ELR (cell line): ENCODE results near the gene SMC2.

ENCODE experiments used
- DNase-seq: peaks from one replicate; pipeline ENCODE4 v3.0.0-alpha.2; 2015; ENCODE audit warnings: low read depth

The SMC2 gene

DNA sequence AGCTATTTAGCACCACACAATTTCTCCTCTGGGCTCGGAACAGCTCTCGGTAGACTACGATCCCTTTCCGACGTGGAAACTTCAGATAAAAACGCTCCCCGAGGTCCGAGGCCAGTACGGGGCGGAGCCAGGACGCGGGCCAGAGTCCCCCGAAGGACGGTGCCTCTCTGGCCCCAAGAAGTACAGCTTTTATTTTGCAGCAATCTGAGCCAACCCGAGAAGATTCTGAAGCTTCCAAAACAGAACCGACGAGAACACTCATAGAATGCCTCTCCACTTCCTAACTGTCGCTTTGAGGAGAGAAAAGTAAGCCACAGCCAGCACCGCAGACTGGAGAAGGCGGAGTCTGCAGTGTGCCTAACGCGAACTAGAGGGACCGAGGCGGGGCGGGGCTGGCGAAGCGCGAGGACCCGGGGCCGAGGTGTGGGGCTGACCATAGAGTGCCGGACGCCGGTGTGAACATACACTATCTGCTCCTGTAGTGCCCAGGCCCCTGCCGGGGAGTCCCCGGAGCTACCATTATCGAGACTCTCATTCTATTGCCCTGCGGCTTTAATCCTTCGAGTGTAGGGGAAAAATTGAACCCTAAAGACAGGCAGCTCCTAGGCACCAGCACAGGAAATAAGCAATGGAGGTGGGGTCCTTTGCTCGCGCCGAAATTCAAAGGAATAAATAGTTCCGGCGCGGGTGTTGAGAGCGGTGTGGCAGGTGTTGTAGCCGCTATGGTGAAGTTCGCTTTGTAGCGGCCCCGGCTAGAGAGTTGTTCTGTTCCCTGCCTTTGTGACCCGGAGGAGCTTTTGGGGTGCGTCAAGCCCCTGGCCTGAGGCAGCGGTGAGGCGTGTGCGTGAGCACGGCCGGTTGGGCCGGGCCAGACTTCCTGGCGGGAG lies at the start of gene SMC2:
Gene SMC2, plus strand, starts transcription at position 663 of the 887 bp plus-strand sequence. CDS start 1,076 bp downstream, outside the sequence.
- DNase-seq: peak; percentile 94

DNA sequence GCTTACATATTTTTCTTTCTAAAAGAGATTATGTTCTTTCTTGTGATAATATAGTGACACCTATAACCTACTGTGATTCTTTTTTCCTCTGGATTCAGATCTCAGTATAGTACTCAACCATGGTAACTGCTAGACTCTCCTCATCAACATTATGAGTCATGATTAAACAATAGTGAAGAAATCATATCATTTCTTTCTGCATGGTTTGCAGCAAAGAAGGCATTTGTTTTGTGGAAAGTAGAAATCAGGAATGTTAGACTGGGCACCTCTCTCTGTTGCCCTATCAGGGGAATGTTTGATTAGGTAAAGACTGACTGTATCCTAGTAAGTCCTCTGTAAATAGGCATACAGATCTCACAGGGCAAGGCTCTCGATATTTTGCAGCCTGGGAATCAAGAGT lies 25.6 kb upstream of the SMC2 start:
- peak; percentile 33 for DNase-seq

DNA sequence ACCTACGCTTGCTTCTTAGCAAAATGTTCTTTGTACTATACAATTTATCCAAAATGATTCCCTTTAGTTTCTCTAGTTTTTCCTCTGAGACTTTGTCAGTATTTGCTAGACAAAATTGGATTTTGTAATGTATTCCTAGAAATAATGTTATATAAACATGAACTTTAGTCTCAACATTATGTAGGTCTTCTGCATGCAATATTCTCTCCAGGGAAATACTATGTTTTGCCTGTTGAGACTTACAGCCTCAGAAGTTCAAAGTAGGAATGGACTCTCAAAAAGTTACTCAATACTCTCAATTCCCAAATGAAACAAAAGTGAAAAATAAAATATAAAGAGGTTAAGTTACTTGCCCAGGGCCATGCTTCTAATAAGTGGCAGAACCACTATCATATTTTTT lies 24.8 kb upstream of the SMC2 start:
- DNase-seq: no peak

DNA sequence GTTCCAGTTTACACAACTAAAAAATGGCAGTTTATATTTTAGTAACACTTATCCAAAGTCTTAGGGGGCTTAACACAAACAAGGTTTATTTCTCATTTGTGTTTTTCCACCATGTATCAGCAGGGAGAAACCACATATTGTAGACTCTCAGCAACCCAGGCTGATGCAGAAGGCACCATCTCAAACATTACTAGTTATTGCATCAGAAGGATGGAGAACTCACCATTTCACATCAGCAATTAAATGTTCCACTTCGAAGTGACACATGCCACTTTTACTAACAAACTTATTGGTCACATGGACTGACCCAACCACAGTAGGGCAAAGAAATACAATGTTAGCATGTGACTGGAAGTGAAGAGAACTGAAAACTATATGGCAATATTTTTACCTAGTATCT lies 22.5 kb upstream of the SMC2 start:
- DNase-seq: no peak

DNA sequence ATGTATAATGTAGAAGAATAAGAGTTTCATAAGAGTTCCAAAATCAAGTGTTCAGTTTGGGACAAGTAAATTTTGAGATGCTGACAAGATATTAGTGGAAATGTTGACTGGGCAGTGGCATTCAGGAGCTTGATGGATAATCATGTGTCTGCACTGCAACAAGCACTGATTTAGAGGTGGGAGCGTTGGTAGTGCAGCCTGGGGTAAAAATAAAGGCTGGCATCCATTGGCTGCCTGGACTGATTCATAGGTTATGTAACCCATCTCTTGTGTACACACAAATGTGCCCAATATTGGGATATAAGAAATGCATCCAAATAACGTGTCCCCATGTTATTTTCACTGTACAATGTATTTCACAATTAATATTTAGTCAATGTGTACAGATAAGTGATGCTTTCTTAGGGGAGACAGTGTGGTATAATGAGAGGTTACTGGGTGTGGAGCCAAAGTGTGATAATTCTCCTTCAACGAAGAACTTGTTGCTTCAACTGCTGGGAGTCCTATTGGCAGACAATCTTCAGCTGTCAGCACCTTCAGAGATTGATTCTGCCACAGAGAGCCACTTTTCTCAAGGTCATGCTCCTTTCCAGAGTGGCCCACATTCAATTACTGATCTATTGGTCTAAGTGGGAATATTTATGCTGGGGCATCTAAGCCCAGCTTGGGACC lies 20.9 kb upstream of the SMC2 start:
- no peak for DNase-seq

DNA sequence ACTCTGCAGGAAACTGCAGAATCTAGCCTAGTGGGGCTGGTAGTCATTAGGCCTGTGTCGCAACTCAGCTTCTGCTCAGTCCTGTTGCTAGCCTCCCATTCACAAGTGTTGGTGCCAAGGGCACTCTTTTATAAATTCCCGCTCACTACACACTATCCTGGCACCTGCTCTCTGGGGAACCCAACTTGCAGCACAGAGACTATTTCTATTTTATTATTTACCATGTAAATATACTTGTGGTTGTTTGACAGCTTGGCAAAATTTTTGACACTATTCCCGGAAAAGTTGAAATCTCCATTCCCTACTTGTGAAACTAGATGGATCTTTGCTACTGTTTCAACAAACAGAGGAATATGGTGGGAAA lies 20.4 kb upstream of the SMC2 start:
- no peak for DNase-seq

DNA sequence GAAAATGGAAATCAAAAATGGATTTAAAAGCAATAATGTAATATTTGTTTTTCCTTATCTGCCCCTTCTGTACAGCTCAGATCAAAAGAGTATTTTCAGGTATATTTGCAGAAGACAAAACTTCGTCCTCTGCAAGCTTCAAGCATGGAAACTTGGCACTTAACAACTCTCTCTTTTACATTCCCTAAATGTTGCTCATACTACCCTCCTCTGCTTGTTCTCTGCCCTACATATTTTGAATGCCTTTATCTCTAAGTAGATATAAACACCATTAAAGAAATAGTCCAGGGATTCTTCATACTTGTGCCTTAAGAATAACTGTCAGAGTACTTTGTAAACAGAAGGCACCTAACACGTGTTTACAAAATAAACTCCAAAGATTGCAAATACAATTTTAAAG lies 19.2 kb upstream of the SMC2 start:
- DNase-seq: peak; percentile 79

DNA sequence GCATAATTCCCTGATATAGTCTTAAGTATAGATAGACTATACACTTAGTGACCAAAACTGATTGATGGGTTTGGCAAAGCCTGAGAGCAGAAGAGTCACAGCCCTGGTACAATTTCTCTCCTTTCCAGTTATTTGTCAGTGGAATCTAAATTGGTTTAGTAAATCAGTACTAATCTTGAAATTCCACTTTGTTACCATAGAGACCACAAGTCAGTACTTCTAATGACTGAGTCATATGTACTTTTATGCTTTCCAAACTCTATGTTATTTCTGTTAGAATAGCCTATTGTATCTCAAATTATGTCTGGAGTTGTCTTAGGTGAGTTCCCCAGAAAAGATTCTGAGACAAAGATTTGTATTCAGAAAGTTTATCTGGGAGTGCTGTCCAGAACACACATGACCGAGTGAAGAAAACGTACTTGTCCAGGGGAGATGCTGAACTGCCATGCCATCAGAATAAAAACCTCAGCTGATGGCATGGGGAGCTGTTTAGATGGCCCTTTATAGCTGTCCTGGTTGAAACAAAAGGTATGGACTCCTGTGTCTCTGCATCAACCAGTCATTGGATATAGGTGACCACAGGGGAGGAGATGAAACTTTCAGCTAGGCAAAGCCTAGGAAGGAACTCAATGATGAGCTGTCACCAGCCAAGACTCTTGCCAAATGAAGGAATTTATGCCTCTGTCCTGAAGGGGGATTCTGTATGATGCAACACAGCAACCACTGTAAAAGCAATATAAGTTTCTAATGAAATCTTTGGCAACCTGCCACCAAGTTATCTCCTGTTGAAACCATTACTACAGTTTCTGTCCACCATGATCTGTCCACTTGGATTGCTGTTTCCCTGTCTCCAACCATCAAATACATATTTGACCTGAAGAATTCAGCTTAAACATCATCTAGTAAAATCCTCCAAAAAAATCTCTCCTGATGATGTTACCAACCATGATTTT lies 18.0 kb upstream of the SMC2 start:
- DNase-seq: peak; percentile 59

DNA sequence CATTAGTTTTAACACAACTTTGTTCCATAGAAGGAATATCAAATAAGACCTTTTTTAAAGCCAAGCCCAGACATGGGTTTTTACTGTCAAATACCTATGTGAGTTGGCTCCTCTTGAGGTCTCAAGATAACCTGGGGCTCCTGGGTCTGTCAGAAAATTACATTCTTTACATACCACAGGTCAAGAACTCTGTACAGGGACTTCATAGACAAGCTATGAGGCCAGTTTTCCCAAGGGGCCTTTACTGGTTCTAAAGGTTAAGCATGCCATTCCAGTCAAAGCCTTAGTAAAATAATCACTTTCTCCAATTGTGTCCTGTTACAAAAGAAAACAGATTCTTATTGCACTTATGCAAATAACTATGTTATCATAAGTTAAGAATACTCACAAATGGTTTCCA lies 15.5 kb upstream of the SMC2 start:
- DNase-seq: no peak

DNA sequence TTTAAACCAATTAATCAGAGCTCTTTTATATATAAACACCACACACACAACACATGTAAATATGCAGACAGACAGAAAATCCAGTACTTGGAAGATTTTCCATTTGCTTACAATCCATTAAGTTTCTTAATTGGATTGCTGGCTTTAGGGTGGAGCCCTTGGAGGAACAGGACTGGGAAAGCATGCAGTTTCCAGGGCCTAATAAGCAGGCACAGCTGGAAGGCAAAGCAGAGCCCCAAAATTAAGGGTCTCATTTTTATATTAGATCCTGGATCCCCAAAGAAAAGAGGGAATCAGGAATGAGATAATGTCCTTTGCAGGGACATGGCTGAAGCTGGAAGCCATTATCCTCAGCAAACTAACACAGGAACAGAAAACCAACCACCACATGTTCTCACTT lies 13.1 kb upstream of the SMC2 start:
- no peak for DNase-seq

DNA sequence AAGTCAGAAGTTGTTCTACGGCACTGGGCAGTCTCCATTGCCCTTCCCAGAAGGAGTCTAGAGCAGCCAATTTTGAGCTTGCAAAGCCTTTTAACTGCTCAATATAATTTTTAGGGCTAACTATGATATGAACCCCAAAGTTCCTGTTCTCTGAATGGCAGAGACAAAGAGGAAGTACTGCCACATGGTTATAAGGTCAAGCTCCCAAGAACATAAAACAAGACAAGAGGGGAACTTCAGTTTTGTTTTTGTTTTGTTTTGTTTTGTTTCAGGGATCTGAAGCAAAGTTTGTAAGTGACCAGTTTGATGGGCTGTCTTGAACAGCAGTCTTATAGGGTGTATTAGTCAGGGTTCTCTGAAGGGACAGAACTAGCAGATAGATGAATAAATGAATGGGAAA lies 11.9 kb upstream of the SMC2 start:
- no peak for DNase-seq

DNA sequence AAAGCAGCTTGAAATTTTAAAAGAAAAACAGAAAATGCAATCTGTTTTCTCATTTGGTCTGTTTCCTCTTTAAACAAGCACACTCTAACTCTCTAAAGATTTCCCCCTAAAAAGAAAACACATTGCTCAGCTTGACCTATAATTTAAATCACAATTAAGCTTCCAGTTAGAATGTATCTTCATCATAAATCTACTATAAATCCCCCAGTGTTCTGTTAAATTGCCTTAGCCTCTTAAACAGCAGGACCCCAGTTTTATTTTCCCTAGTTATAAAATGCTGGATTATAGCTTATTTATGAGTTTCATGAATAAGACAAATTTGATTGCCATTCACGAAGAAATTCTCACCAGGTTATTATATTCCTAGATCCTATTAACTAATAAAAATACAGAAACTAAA lies 8.6 kb upstream of the SMC2 start:
- DNase-seq: no peak

DNA sequence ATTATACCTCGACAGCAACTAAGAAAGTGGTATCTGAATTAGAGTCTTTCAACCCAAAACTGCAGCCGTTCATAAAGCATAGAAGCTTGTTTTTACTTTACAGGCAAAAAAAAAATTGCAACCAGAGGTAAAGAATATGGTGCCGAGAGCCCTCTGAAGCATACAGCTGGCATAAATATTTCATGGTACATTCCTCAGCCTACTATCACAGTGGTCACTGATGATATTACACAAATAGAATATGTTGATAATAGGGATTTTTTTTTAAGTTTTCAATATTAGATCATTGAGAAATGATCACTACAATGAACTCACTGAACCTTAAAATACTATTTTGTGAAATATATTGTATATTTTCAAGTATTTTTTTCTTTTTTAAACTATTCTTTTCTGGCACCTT lies 6.2 kb upstream of the SMC2 start:
- DNase-seq: peak; percentile 19

DNA sequence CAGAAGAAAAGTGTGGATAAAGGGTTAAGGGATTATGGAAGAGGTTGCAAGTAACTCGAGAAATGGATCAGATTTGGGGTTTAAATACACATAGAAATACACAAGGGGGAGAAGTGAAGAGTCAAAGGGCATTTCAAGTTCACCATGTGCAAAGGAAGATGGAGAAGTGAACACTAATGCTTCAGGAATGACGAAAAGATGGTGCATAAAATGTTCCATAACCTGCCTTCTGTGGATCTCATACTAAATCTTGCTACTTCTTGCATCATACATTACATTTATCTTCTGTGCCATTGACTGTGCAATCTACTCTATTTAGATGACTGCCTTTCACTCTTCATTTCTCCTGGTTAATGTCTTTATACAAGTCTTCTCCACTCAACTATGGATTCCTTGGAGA lies 5.7 kb upstream of the SMC2 start:
- no peak for DNase-seq

DNA sequence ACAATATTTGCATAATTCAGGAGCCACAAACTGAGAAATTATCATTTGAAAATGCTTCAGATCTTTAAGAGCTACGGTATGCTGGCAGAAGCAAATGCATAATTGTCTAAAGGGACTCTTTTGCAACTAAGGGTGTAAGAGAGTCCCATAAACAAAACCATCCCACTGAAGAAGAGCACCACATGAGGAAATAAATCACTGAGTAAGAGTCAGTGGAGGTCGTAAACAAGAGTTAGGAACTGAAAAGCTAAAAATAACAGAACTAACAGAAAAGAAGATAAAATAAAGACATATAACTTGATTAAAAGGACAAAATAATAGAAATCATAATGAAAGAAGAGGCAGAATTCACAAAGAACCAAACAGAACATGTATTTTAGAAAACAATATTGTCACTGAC lies 3.5 kb upstream of the SMC2 start:
- DNase-seq: no peak

DNA sequence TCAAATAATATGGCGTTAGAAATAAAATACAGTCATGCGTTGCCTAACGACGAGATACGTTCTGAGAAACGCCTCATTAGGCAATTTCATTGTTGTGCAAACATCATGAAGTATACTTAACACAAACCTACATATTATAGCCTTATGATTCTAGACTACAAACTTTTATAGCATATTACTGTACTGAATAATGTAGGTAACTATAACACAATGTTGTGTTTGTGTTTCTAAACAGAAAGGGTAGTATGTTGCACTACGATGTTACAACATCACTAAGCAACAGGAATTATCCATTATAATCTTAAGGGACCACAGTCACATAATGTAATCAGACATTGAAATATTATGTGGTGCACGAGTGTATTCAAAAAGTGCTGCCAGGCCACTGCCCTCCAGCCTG lies 3.0 kb upstream of the SMC2 start:
- DNase-seq: no peak

DNA sequence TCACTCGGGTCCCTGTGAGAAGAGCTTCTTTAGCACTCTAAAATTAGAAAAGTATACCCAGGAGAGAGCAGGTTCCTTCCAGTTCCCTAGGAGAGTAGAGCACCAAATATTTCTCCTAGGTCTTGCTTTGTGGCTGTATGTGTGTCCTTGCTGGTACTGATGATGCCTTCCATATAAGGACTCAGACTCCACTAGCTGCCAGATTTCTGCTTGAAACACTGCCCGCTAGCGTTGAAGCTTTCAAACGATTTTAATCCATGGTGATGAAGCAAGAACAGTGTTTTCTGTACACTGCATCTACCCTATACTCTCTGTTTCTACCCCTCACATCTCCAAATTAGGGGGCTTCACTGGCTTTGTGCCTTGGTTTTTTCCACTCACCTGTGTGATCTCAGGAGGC lies 2.4 kb upstream of the SMC2 start:
- DNase-seq: no peak

DNA sequence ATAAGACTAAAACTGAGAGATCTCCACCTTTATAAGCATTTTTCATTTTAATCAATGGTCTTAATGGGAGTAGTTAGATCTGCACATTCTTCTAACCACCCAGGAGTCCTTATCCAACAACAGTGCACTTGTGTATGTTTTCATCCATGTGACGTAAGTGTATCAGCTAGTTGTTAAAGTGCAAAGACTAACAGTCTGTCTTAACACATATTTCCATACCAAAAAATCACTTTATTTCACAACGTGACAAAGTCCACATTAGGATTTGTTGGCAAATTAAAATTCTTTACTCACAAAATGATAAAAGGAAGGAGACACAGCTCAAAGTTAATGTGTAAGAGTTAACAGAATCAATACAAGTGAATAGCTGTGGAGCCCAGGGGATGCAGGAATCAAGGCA lies 1.9 kb upstream of the SMC2 start:
- no peak for DNase-seq

DNA sequence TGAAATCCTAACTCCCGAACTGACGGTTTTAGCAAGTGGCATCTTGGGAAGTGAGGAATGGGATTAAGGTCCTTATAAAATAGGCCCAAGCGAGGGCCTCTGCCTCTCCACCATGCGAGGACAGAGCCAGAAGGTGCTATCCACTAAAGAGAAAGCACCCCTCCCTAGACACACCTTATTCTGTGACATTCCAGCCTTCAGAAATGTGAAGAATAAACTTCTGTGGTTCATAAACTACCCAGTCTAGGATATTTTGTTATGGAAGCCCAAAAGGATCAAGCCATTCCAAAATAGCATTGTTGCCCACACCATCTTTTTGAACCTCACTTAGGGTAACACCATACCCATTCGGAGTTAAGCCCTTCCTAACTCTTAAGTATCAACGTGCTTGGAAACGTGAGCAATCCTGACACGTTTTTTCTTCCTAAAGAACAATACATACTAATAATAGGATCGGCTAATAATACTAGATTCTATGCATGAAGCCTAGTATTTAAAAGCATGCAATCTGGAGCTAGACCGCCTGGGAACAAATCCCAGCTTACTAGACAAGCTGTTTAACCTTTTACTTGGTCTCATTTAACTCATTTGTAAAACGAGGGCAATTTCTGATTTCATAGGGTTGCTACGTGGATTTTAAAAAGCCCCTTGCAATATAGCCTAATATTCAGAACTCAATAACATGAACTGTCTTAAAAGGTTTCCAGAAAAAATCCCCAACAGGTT lies 1.1 kb upstream of the SMC2 start:
- DNase-seq: peak; percentile 25

DNA sequence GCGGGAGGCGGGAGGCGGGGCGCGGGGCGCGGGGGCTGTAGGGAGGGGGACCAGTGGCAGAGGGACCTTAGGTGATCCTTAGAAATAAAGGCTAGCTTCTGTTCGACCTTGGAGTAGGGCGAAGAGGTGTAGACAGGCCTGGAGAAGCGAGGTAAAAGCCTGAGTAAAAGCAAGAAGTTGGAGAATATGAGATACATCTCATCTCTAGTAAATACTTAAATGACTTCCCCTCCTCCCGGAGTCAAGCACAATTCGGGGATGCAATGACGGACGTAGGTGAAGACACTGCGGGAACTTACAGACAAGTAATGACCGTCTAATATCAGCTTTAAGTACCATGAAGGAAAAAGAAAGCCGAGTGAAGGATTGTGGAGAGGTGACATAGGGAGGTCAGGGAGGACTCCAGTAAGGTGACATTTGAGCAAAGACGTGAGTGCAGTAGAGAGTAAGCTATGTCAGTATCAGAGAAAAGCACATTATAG lies 466 bp downstream of the SMC2 start:
- DNase-seq: no peak

DNA sequence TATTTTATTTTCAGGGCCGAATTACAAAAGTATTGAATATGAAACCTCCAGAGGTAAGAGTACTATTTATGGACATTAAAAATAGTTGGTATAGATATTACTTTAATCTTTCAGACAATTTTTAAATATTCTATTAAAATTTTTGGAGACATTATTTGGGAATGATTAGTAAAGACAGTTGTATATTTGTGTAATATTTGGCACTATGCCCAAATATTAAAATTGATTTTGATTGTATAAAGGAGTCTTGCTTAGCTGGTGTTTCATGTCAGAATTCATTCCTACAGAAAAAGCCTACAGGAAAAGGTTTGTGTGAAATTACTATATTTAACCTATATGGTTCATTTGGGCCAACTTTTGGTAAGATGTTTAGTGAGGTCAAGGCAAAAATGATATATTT lies 5.5 kb downstream of the SMC2 start:
- DNase-seq: no peak

DNA sequence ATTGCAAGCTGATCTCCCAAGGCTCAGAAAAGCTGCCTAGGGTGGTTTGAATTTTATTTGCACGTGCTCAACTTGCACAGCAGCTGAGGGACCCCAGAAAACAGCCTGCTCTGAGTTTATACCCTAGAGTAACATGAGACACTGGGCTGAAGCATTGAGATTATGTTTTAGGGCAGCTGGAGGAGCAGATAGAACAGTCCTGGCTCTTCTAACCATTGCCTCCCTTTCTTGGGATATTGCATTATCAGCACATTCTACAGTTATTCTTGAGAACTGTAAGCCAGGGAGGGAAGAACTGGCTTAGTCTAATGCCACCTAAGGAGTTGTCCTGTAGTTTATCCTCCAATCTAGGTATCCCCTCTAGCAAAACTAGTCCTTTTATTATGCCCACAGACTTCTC lies 10.3 kb downstream of the SMC2 start:
- DNase-seq: no peak
